ENCODE measurements around the gene GSTT4.
"Not testable (repeated sequence)": the region's sequence is repeated elsewhere in the genome, so short reads cannot be mapped to it uniquely, and the experiment has no call there.

Gene GSTT4

DNA sequence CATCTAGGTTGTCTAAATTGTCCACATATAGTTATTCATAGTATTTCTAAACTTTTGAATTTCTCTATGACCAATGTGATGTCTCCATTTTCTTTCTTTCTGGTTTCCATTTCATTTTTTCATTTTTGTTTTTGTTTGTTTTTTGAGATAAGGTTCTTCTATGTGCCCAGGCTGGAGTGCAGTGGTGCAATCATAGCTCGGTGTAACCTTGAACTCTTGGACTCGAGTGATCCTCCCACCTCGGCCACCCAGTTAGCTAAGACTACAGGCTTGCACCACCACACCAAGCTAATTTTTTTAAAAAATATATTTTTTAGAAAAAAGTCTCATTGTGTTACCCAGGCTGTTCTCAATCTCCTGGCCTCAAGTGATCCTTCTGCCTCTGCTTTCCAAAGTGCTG, 8.2 kb downstream of the GSTT4 start:
- Histone ChIP-seq H3K9me3 (ENCODE audit: control insufficient read depth, low read length) (no peaks in the 10 kb centered on the region), H3K79me1 (replicated peaks; ENCODE audit: low read length, poor library complexity, severe bottlenecking) (no peaks in the 10 kb centered on the region), H3K4me2 (ENCODE audit: low read length, poor library complexity, severe bottlenecking) (no peak overlapping the region), H2BK12ac (ENCODE audit: low read length in 2 of 2) (no peak overlapping the region), H3K4me3 (ENCODE audit: insufficient read depth in 1 of 2, low read depth in 1 of 2, low read length in 2 of 2) (no peak overlapping the region), H3K27ac (ENCODE audit: low read length, poor library complexity, severe bottlenecking) (no peak overlapping the region), H2AK5ac (ENCODE audit: low read length, severe bottlenecking) (no peak overlapping the region), H2BK120ac (ENCODE audit: low read depth, low read length) (no peak overlapping the region), H4K8ac (ENCODE audit: low read length) (no peak overlapping the region), H3K4ac (ENCODE audit: low read depth in 1 of 2, low read length in 2 of 2) (no peak overlapping the region), H3K36me3 (ENCODE audit: control insufficient read depth in 1 of 2, insufficient read depth in 2 of 2, low read depth in 1 of 2, low read length in 2 of 2) (no peaks in the 10 kb centered on the region), H3K23ac (ENCODE audit: low read length in 2 of 2) (no peak overlapping the region), H2AFZ (ENCODE audit: low read depth, low read length) (no peak overlapping the region), H3K18ac (ENCODE audit: low read depth in 1 of 2, low read length in 2 of 2) (no peak overlapping the region), H3K14ac (ENCODE audit: low read length in 2 of 2) (no peak overlapping the region), H2BK15ac (ENCODE audit: low read depth, poor library complexity, severe bottlenecking) (no peak overlapping the region), H3K27me3 (ENCODE audit: control insufficient read depth in 1 of 2, insufficient read depth in 1 of 2, low read length in 2 of 2) (no peaks in the 10 kb centered on the region), H3K4me1 (ENCODE audit: control insufficient read depth, insufficient read depth, low read depth, low read length) (no peaks in the 10 kb centered on the region), H4K91ac (ENCODE audit: low read length) (no peak overlapping the region), H3K9ac (ENCODE audit: low read length) (no peak overlapping the region), H2BK5ac (ENCODE audit: low read depth, low read length, poor library complexity, severe bottlenecking) (no peak overlapping the region)
- WGBS = 100% methylated on average over 1 of the region's 3 CpGs
- DNase-seq = no peak

- not testable (repeated sequence) for H2BK15ac ChIP-seq (ENCODE audit: low read depth, poor library complexity, severe bottlenecking); H2AK5ac ChIP-seq (ENCODE audit: low read length, severe bottlenecking); H3K79me1 ChIP-seq (replicated peaks; ENCODE audit: low read length, poor library complexity, severe bottlenecking); H3K4me3 ChIP-seq (ENCODE audit: insufficient read depth in 1 of 2, low read depth in 1 of 2, low read length in 2 of 2); H3K4me2 ChIP-seq (ENCODE audit: low read length, poor library complexity, severe bottlenecking); H3K14ac ChIP-seq (ENCODE audit: low read length in 2 of 2); H3K27ac ChIP-seq (ENCODE audit: low read length, poor library complexity, severe bottlenecking); H4K91ac ChIP-seq (ENCODE audit: low read length); H3K23ac ChIP-seq (ENCODE audit: low read length in 2 of 2); H2AFZ ChIP-seq (ENCODE audit: low read depth, low read length); H4K8ac ChIP-seq (ENCODE audit: low read length); H3K4me1 ChIP-seq (ENCODE audit: control insufficient read depth, insufficient read depth, low read depth, low read length); H3K9me3 ChIP-seq (ENCODE audit: control insufficient read depth, low read length); H2BK12ac ChIP-seq (ENCODE audit: low read length in 2 of 2); H2BK120ac ChIP-seq (ENCODE audit: low read depth, low read length); H3K18ac ChIP-seq (ENCODE audit: low read depth in 1 of 2, low read length in 2 of 2); H3K36me3 ChIP-seq (ENCODE audit: control insufficient read depth in 1 of 2, insufficient read depth in 2 of 2, low read depth in 1 of 2, low read length in 2 of 2); H2BK5ac ChIP-seq (ENCODE audit: low read depth, low read length, poor library complexity, severe bottlenecking); H3K4ac ChIP-seq (ENCODE audit: low read depth in 1 of 2, low read length in 2 of 2); DNase-seq; H3K9ac ChIP-seq (ENCODE audit: low read length); H3K27me3 ChIP-seq (ENCODE audit: control insufficient read depth in 1 of 2, insufficient read depth in 1 of 2, low read length in 2 of 2)
- WGBS = 74% methylated on average over 2 of the region's 4 CpGs
Measured at GRCh38 chr22:23993581-23994177, 11.6 kb downstream of the GSTT4 start.

DNA sequence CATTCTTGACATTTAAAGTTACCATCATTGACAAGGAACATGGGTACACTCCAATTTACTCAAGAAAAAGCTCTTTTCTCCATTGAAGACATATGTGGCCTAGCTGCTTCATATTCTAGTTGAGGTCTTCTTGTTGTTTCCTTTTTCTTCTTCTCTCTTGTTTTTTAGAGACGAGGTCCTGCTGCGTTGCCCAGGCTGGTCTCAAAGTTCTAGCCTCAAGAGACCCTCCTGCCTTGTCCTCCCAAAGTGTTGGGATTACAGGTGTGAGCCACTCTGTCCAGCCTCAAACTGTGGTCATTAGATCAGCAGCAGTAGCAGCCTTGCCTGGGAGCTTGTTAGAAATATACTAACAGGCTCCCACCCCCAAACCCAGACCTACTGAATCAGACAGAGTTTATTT, 12.2 kb downstream of the GSTT4 start:
- not testable (repeated sequence) for H3K4me2 ChIP-seq (ENCODE audit: low read length, poor library complexity, severe bottlenecking); H3K23ac ChIP-seq (ENCODE audit: low read length in 2 of 2); H3K4me3 ChIP-seq (ENCODE audit: insufficient read depth in 1 of 2, low read depth in 1 of 2, low read length in 2 of 2); H2AFZ ChIP-seq (ENCODE audit: low read depth, low read length); H4K91ac ChIP-seq (ENCODE audit: low read length); H2BK5ac ChIP-seq (ENCODE audit: low read depth, low read length, poor library complexity, severe bottlenecking); H3K27me3 ChIP-seq (ENCODE audit: control insufficient read depth in 1 of 2, insufficient read depth in 1 of 2, low read length in 2 of 2); H3K27ac ChIP-seq (ENCODE audit: low read length, poor library complexity, severe bottlenecking); H2BK15ac ChIP-seq (ENCODE audit: low read depth, poor library complexity, severe bottlenecking); H4K8ac ChIP-seq (ENCODE audit: low read length); H3K4me1 ChIP-seq (ENCODE audit: control insufficient read depth, insufficient read depth, low read depth, low read length); H3K79me1 ChIP-seq (replicated peaks; ENCODE audit: low read length, poor library complexity, severe bottlenecking); H3K9ac ChIP-seq (ENCODE audit: low read length); H3K14ac ChIP-seq (ENCODE audit: low read length in 2 of 2); H2BK120ac ChIP-seq (ENCODE audit: low read depth, low read length); H2AK5ac ChIP-seq (ENCODE audit: low read length, severe bottlenecking); H3K4ac ChIP-seq (ENCODE audit: low read depth in 1 of 2, low read length in 2 of 2); H3K18ac ChIP-seq (ENCODE audit: low read depth in 1 of 2, low read length in 2 of 2); H3K36me3 ChIP-seq (ENCODE audit: control insufficient read depth in 1 of 2, insufficient read depth in 2 of 2, low read depth in 1 of 2, low read length in 2 of 2); H3K9me3 ChIP-seq (ENCODE audit: control insufficient read depth, low read length); H2BK12ac ChIP-seq (ENCODE audit: low read length in 2 of 2); DNase-seq
- no CpG with 5 or more reads among the region's 2 CpGs for WGBS

DNA sequence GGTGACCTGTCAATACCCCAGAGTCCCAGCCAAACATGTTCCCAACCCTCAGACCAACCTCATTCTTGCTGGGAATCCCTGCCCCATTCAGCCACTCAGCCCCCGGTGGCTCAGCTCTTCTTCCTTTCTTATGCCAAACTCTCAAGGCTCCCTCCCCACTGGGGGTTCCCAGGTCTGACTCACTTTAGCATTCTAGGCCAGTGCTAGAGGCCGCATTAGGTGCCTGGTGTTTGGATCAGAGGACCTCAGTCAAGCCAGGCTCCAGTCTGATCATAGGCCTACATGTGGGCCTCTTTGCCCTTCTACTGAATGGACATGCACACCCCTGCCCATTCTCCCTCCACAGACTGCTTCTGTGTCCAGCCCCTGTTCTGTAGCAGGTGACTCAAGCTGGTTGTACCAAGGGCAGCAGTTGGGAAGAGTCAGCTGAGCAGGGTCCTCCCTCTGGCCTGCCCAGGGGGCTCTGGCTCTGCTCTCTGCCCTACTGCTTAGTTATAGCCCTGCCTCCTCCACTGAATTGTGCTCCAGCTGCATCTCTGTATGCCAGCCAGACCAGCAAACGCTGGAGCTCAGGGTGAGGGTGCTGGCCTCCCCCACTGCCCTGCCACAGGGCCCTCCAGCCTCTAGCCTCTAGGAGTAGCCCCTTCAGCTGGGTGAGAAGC, 15.5 kb downstream of the GSTT4 start:
- not testable (repeated sequence) for H3K18ac ChIP-seq (ENCODE audit: low read depth in 1 of 2, low read length in 2 of 2); H3K36me3 ChIP-seq (ENCODE audit: control insufficient read depth in 1 of 2, insufficient read depth in 2 of 2, low read depth in 1 of 2, low read length in 2 of 2); H3K4me2 ChIP-seq (ENCODE audit: low read length, poor library complexity, severe bottlenecking); H3K9me3 ChIP-seq (ENCODE audit: control insufficient read depth, low read length); H3K79me1 ChIP-seq (replicated peaks; ENCODE audit: low read length, poor library complexity, severe bottlenecking); H3K14ac ChIP-seq (ENCODE audit: low read length in 2 of 2); H2BK120ac ChIP-seq (ENCODE audit: low read depth, low read length); H2AFZ ChIP-seq (ENCODE audit: low read depth, low read length); H2AK5ac ChIP-seq (ENCODE audit: low read length, severe bottlenecking); H2BK12ac ChIP-seq (ENCODE audit: low read length in 2 of 2); H3K27ac ChIP-seq (ENCODE audit: low read length, poor library complexity, severe bottlenecking); H3K4me1 ChIP-seq (ENCODE audit: control insufficient read depth, insufficient read depth, low read depth, low read length); H3K9ac ChIP-seq (ENCODE audit: low read length); H4K8ac ChIP-seq (ENCODE audit: low read length); H3K4ac ChIP-seq (ENCODE audit: low read depth in 1 of 2, low read length in 2 of 2); H4K91ac ChIP-seq (ENCODE audit: low read length); H3K23ac ChIP-seq (ENCODE audit: low read length in 2 of 2); H2BK15ac ChIP-seq (ENCODE audit: low read depth, poor library complexity, severe bottlenecking); H3K27me3 ChIP-seq (ENCODE audit: control insufficient read depth in 1 of 2, insufficient read depth in 1 of 2, low read length in 2 of 2); H3K4me3 ChIP-seq (ENCODE audit: insufficient read depth in 1 of 2, low read depth in 1 of 2, low read length in 2 of 2); H2BK5ac ChIP-seq (ENCODE audit: low read depth, low read length, poor library complexity, severe bottlenecking)
- peak; percentile 31 for DNase-seq
- 86% methylated on average over 1 of the region's 3 CpGs for WGBS
